Measurements from ENCODE around the gene ERO1A.
A peak's percentile ranks its signal among the peaks of the same experiment; 100 is the strongest.

ERO1A gene

DNA sequence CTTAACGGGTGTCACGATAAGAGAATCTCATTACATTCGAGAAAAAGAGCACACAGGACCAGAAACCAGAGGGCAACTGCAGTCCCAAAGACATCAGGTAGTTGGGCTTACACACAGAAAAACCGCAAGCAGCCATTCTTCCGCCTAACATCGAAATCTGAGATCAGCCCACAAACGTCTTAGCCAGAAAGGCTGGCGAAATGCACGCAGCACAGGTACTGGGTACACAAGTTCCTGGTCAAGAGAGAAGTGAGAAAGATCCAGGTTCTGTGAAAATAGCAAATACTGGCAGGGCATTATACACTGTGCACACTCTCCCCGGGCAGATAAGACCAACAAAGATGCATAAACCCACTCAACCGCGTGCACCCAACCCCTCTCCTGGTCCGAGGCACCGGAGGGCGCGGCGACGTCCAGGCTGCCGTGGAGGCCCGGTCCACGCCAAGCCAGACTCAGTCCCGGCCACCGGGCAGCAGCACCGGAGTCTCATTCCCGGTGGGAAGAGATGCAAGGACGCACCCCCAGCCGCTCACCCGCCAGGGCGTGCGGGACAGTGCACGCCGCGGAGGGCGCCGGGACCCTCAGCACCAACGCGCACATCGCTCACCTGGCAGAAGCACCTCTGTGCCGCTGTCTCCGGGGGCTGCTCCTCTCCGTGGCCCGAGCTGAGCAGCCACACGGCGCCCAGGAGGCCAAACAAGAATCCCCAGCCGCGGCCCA lies 437 bp downstream of the ERO1A start:
- DNase-seq, result peak; percentile 67

DNA sequence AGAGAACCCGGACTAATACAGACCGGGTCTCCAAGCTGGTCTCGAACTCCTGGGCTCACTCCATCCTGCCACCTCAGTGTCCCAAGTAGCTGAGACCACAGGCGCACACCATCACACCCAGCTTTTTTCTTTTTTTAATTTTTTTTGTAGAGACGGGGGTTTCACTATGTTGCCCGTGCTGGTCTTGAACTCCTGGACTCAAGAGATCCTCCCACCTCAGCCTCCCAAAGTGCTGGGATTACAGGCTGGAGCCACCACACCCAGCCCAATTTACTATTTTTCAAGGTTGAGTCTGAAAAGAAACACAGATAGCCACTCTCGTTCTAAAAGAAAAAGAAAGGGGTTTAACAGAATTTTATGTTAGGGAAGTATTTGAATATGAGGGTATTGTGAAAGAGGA lies 1.8 kb downstream of the ERO1A start:
- no peak for DNase-seq

DNA sequence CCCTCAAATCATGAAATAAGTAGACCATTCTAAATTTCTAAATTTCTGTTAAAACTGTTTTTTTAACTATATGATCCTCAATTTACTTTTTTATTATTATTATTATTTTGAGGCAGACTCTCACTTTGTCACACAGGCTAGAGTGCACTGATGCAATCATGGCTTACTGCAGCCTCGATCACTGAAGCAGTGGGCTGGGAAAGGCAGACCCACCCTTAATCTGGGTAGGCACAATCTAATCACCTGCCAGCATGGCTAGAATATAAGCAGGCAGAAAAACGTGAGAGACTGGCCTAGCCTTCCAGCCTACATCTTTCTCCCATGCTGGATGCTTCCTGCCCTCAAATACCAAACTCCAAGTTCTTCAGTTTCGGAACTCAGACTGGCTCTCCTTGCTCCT lies 2.3 kb downstream of the ERO1A start:
- no peak for DNase-seq

DNA sequence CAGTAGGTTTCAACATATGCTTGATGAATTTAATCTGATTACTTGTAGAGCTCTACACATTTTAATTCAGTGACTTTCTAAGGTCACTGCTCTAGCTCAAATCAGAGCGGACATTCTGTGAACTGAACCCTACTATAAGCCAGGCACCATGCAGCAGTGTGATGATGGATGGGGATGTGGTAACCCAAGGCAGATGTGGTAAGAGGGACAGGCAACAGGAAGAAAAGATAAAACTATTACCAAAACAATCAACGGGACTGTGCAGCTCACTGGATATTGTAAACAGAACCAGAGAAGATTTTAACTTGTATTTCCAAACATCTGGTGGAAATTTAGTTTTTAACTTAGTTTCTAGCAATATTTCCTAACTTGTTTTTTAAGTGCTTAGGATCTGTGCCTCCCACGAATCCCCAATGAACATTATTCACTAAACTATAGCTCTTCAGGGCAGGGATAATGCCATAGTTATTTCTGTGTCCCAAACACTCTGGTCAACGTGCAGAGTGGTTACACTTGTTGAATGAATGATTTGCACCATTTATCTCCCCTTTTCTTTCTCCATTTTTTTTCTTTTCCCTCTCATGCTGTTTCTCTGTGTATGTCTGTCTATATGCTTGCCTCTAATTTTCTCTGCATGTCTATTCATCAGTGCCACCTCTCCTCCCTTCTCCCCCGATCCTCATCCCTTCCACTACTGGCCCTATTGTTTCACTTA lies 3.0 kb downstream of the ERO1A start:
- no peak for DNase-seq

DNA sequence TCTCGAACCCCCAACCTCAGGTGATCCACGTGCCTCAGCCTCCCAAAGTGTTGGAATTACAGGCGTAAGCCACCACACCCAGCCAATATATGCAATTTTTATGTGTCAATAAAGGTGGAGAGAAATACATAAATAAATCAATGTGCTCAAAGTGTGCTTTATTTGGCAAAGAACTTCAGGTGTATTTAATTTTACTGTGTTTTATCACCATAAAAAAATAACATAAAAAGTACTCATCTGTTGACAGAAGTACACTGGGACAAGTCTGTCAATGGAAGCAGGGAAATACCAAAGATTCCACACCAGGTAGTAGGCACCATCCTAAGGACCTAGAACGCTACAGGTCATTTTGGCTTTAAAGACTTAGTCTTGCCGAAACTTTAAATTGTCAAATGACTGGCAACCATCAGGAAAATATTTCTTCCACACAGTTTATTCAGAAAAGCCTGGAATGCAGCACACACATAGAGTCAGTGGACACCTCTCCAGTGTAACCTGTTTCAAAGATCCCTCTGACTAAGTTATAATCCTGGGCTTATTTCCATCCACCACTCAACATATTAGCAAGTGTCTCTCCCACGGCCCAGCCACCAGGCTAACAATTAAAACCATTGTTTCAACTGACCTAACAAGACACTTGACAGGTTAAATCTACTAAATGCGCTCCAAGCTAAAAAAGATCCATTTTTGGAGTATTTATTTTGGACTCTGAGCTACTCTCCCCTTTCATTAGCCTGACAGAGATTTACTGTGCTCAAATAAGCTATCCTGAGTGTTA lies 4.2 kb downstream of the ERO1A start:
- DNase-seq, result no peak

DNA sequence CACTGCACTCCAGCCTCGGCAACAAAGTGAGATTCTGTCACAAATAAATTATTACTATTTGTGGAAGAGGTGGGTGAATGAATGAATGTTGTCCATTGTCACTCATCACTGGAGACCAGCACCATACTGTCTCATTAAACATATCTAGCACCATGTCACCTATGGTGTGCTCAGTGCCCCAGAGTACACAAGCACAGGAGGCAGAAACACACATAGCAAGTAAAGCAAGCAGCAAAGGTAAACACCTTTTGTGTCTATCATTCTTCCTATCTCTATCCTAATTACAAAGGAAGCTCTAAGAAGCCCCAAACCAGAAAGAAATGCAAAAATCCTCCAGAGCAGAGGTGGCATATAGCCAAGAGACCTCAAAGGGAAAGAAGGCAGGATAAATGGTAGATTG lies 9.2 kb downstream of the ERO1A start:
- DNase-seq, result peak; percentile 1

DNA sequence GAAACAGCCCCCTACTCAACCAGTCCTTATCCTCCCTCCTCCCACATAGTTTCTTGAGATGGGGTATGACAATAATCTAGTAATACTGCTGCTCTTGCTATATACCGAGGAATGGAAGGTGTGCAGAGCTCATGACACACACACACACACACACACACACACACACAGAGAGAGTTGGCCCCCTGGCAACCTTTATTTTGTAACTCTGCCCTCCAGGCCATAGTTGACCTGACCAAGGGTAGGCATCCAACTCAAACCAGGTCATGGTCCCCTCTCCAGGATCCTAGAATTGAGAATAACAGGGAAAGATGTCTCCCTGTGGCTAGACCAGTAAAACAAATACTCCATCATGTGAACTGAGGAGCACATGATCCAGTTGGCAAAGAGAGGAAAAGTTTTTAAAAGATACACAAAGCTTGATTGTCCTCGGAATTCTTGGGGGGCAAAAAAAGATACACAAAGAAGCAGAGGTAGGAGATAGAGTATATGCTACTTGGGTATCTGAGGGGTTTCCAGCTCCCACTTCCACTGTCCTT lies 11.3 kb downstream of the ERO1A start:
- DNase-seq, result no peak

DNA sequence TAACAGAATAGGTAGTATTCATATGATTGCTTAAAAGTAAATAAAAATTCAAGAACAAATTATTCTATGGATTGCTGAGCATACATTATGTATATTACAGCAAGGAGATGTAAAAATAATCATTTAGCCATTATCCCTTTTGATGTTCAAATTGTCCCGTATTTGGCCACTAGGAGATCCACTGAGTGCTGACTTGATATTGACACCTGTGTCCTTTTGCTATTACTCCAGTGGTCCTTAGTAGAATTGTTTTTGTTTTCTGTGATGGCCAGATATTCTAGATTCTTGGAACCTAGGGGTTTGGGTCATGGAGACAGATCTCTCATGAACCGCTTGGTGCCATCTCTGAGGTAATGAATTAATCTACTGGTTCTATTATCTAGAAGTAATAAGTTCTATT lies 16.8 kb downstream of the ERO1A start:
- peak; percentile 41 for DNase-seq

DNA sequence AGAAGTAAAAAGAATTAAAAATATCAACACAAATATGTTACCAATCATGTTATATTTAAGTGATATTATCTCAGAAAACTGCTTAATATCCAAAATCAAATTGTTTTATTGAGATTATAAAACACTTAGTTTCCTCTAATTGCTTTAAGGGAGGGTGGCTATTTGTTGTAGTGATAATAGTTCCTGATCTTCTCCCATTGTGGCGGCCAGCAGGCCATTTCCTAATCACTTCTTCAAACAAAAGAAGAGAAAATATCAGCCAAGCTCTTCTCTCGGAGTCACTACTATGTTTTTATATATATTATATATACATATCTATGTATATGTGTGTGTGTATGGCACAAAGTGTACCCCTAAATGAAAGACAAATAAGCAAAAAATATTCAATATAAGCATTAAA lies 31.5 kb downstream of the ERO1A start:
- no peak for DNase-seq

DNA sequence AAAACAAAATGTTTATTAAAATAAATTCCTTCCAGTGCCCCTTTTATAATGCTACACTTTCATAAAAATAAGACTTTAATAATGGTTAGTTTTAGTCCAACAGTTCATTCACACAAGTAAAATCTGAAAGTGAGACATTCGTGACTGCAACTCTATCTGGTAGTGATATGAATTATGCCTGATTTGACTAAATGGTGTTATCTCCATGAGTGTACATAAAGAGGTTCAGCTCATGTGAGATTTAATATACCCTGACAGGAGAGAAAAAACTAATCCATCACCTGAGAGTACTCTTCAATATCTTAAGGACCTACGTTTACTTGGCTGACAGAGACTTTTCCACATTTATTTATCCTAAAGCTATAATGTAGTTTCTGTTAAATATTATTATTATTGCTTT lies 34.0 kb downstream of the ERO1A start:
- DNase-seq, result no peak

DNA sequence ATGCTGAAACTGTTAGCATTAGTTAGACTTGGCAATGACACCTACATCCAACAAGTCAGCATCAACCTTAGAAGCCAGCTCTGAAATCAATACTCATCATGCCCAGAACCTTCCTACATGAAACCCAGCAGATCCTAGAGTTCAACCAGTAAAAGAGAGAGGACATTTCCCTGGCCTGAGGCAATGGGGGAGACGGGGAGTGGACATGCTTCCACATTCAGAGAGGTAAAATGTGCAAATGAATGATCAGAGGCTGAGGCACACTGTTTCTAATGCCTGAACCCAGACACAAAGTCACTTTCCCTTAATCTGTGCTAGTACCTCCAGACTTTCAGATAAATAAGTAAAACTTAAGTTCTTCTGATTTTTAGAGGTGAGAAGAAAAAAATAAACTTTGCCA lies 34.5 kb downstream of the ERO1A start:
- no peak for DNase-seq

DNA sequence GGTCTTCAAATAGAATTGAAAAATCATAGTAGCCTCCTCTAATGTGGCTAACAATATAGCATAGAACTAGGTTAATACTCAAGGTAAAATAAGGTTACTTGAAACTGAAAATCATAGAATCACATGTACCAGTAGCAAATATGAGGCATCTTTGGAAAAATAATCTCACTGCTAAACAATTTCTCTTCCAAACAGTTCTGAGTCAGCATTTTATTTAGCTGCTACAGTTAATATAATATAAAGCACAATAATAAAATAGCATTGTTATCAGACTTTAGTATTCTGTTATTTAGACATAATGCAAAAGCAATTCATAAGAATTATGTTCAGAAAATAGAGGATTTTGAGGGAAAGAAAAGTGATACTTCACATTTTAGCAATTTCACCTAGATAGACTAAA lies 35.0 kb downstream of the ERO1A start:
- no peak for DNase-seq

DNA sequence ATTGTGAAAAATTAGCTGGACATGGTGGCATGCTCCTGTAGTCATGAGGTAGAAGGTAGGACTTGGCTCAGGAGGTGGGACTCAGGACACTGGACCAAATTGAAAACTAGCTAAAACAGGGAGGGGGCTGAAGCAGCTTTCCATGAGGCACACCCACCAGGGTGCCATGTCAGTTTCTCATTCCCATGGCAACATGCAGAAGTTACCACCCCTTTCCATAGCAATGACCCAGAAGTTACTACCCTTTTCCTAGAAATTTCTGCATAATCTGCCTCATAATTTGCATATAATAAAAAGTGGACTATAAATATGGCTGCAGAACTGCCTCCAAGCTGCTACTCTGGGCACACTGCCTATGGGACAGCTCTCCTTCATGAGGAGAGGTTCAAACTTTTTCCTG lies 38.5 kb downstream of the ERO1A start:
- DNase-seq, result no peak

DNA sequence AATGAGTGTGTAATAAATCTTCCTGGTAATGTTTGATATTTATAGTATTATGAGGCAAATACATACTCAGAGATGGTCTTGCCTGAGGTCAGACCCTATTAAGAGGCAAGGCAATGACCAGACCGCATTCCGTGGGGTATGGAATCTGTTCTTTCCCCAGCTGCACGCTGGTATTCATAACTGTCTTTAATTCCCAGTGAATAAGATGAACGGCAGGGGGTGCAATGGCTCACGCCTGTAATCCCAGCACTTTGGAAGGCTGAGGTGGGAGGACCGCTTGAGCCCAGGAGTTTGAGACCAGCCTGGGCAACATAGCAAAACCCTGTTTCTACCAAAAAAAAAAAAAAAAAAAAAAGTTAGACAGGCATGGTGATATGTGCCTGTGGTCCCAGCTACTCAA lies 44.6 kb downstream of the ERO1A start:
- DNase-seq, result no peak

DNA sequence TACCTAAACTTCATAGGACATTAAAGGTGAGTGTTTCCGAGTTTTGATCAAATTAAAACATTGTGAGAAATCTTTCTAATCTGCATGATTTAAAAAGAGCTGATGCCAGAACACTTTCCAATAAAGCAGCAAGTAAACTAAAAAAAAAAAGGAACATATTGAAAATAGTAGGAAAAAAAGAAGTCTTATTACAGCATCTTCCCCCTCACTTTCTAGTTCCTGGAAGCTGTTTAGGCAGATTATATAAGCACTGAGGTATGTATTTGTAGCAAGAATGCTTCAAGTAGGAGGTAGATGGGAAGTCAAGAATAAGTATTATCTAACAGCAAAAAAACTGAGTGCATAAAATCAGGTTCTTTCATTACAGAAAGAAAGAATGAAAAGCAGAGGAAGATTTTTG lies 45.8 kb downstream of the ERO1A start:
- DNase-seq, result no peak

DNA sequence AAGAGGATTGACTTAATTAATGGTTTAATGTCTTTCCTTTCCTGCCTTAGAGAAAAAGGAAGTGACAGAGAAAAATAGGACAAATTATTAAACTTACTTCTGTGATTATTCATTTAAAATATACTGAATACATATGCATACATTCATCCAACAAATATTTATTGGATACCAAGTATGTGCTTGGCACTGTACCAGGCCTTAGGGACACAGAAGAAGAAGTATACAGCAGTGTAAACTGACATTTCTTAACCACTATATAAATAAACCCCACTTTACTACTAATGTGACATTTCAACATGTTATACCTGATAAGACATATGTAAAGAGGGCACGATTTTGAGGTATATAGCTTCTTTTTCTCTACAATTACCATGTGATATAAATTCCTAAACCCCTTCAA lies 53.6 kb downstream of the ERO1A start:
- no peak for DNase-seq

DNA sequence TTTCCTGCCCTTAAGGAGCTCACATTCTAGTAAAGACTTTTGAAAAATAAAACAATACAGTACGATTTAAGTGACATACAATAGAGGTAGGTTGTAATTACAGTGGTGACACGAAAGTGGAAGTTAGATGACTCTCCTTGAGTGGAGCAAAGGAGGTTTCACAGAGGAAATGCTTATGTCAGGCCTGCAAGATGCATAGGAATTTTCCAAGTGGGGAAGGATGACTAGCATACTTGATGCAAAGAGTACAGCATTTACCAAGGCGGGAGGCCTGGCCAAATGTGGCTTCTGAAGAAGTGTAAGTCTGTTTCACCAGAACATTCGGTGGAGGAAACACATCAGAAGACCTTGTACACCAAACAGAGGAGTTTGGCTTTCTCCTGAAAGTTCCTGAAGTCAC lies 55.2 kb downstream of the ERO1A start:
- no peak for DNase-seq

DNA sequence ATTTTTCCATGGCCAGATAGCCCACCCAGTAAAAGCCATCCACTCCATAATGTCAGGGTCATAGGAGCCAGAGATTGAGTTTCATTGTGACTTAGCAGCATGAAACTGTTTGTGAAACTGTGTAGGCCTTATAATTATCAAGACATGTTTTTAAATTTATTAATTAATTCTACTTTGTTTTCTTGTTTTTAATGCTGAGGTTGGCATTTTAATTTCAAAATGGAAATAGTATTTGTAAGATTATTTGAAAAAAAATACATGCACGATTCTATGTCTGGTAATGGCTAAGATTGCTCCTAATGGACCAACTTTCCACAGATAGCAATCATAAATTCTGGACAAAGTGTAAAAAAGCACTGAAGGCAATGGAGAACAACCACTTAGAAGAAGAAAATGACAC lies 75.7 kb downstream of the ERO1A start:
- DNase-seq, result no peak

DNA sequence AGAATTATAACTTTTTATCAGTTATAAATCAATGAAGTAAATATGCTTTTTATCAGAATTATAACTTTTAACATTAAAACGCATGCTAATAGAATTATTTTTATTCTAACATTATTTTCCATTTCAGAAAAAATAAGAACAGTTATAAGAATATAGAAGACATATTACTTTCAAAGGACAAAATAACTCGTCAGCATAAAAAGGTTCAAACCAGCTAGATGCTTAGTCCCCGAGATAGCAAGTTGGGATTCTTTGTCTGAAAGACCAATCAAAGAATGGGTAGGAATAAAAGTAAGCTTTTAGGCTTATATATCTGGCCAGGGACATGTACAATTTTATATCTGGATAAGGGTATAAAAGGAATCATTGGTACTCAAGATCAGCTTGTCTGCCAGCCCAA lies 76.8 kb downstream of the ERO1A start:
- DNase-seq, result no peak

DNA sequence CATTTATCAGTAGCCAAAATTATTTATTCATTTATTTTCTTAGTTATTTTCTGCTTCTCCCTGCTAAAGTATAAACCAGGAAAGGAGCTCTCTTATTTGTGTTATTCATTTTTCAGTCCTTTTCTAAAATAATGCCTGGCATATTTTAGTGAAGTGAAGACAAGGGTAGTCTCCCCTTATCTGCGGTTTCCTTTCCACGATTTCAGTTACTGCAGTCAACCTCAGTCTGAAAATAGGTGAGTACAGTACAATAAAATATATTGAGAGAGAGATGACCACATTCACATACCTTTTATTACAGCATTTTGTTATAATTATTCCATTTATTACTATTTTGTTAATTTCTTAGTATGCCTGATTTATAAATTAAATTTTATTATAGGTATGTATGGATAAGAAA lies 85.2 kb downstream of the ERO1A start:
- DNase-seq, result no peak

DNA sequence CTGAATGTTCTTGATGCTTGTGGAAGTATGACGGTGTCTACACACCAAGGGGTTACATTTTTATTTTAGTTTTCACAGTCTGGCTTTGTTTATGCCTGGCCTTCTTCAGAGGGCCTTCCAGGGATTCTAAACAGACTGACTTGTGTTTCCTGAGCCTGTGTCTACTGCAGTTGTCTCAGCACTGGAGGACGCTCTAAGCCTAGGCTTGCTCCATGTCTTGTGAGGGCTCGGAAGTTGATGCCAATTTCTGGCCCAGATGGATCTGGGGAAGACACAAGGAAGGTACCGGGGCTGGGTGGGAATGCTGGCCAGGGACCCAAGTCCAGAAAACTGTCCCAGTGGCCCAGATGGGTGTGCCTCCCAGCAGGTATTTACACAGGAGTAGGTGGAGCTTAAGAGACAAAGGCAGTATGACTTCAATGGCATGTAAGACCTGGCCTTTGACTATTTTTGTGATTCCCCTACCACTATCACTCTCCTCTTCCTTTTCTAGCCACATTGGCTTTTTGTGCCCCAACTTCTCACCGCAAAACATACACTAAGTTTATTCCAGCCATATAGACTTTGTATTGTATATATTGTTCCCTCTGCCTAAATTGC lies 85.8 kb downstream of the ERO1A start:
- DNase-seq, result no peak

DNA sequence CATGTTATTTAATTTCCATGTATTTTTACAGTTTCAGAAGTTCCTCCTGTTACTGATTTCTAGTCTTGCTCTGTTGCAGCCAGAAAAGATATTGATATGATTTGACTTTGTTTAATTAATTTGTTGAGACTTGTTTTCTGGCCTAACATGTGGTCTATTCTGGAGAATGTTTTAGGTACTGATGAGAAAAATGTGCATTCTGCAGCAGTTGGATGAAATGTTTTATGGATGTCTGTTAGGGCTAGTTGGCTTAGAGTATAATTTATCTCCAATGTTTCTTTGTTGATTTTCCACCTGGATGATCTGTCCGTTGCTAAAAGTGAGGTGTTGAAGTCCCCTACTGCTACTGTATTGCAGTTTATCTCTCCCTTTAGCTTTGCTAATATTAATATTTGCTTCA lies 88.3 kb downstream of the ERO1A start:
- DNase-seq, result no peak

DNA sequence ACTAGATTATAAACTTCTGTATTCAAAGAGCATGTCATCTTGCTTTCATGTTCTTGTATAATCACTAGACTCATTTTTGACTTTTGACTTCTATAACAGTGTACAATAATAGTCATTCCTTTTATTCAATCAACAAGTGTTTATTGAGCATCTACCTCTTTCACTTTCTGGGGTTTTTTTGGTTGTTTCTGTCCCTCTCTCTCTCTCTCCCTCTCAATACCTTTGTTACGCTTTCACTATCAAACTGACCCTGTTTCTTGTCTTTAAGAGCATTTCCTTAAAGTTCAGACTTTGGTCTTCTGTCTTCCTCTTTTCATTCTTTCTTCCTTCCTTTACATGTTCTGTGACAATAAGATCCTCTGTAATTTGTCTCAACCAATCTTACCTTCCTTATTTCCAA lies 93.2 kb downstream of the ERO1A start:
- no peak for DNase-seq

DNA sequence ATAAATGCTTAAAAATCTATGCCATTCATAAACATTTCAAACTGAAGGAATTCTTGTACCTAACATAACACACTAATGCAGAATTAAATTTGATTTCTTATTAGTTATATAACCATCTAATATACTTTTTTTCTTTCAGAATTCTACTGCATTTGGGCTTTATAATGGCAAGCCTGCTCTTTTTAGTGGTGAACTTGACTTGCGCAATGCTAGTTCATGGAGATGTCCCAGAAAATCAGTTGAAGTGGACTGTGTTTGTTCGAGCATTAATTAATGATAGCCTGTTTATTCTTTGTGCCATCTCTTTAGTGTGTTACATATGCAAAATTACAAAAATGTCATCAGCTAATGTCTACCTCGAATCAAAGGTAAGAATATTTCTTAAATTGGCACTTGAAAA lies 95.4 kb downstream of the ERO1A start:
- no peak for DNase-seq

Measured in DMS53 (cell line).